HepG2 (cell line): ENCODE data around the gene ABI2. TPM values are rescaled to one million over a fixed set of nuclear protein-coding genes. Genes with fewer than 3 reads are reported as not detected.
A peak's percentile ranks its signal among the peaks of the same experiment; 100 is the strongest.

Source experiments
- ETV5 ChIP-seq: IDR thresholded peaks from 2 replicates; pipeline ENCODE4 v1.6.1; 2018; ENCODE audit warnings: missing biosample characterization, missing genetic modification reagents, inconsistent platforms, borderline replicate concordance
- GLI4 ChIP-seq: sonication (generic); formaldehyde crosslinking; IDR thresholded peaks from 2 replicates; pipeline ENCODE4 v1.5.1; 2020; ENCODE audit warnings: missing genetic modification reagents, mild to moderate bottlenecking, moderate library complexity, borderline replicate concordance
- ISX ChIP-seq: sonication (generic); formaldehyde crosslinking; conservative IDR thresholded peaks from 2 replicates; pipeline ENCODE4 v1.5.0; 2020; ENCODE audit warnings: missing genetic modification reagents
- KDM5B ChIP-seq: sonication (generic); formaldehyde crosslinking; IDR thresholded peaks from 2 replicates; pipeline ENCODE4 v1.4.0; 2020; ENCODE audit warnings: missing genetic modification reagents, mild to moderate bottlenecking, borderline replicate concordance
- MAZ ChIP-seq, 2 experiments: sonication (generic) in 1 of 2; formaldehyde crosslinking in 1 of 2; IDR thresholded peaks; 2 replicates each; pipeline versions ENCODE4 v1.5.0 to v1.6.1; 2012 to 2020; ENCODE audit warnings: low read depth in 2 of 2, mild to moderate bottlenecking in 2 of 2, borderline replicate concordance in 1 of 2, improper control_type of control experiment in 1 of 2, low read length in 1 of 2, missing genetic modification reagents in 1 of 2, moderate library complexity in 1 of 2
- MED8 ChIP-seq: sonication (generic); formaldehyde crosslinking; IDR thresholded peaks from 2 replicates; pipeline ENCODE4 v1.8.1; 2023; ENCODE audit warnings: mild to moderate bottlenecking, missing genetic modification reagents; ENCODE audit not compliant: insufficient replicate concordance
- MTF2 ChIP-seq: sonication (generic); formaldehyde crosslinking; IDR thresholded peaks from 2 replicates; pipeline ENCODE4 v1.5.0; 2020; ENCODE audit warnings: missing genetic modification reagents, borderline replicate concordance
- REST ChIP-seq, 2 experiments: IDR thresholded peaks; 2 replicates each; pipeline ENCODE4 v1.6.1; 2011 to 2012; ENCODE audit warnings: low read length in 2 of 2, borderline replicate concordance in 1 of 2, low read depth in 1 of 2, mild to moderate bottlenecking in 1 of 2, moderate library complexity in 1 of 2
- XBP1 ChIP-seq: sonication (generic); formaldehyde crosslinking; IDR thresholded peaks from 2 replicates; pipeline ENCODE4 v1.5.0; 2020; ENCODE audit warnings: missing genetic modification reagents
- ZBTB20 ChIP-seq: sonication (generic); formaldehyde crosslinking; IDR thresholded peaks from 2 replicates; pipeline ENCODE4 v1.8.1; 2023; ENCODE audit warnings: missing genetic modification reagents, low read depth, mild to moderate bottlenecking, borderline replicate concordance
- ZNF138 ChIP-seq: sonication (generic); formaldehyde crosslinking; IDR thresholded peaks from 2 replicates; pipeline ENCODE4 v1.5.0; 2020; ENCODE audit warnings: mild to moderate bottlenecking, low read depth, missing genetic modification reagents
- ZNF562 ChIP-seq: sonication (generic); formaldehyde crosslinking; IDR thresholded peaks from 2 replicates; pipeline ENCODE4 v1.8.0; 2022; ENCODE audit warnings: missing genetic modification reagents, borderline replicate concordance
- ZNF670 ChIP-seq: sonication (generic); formaldehyde crosslinking; IDR thresholded peaks from 2 replicates; pipeline ENCODE4 v1.8.0; 2022; ENCODE audit warnings: mild to moderate bottlenecking, missing genetic modification reagents, borderline replicate concordance
- ZNF792 ChIP-seq: IDR thresholded peaks from 2 replicates; pipeline ENCODE4 v1.6.1; 2016
- ZSCAN30 ChIP-seq: sonication (generic); formaldehyde crosslinking; IDR thresholded peaks from 2 replicates; pipeline ENCODE4 v1.5.0; 2020; ENCODE audit warnings: mild to moderate bottlenecking, missing genetic modification reagents
- polyA plus RNA-seq, 8 experiments: library from polyadenylated mRNA; depleted of rRNA in 3 of 8; stranded (reverse) in 7 of 8; unstranded in 1 of 8; fragments of >200 nt; fragmentation: Illumina TruSeq in 4 of 8; extraction: Trizol in 4 of 8; gene quantifications; 2 replicates each; pipeline versions ENCODE4 v1.2.1 to v1.2.3, GENCODE V29; 2011 to 2016; ENCODE audit warnings: low read depth in 4 of 8, missing spikeins in 1 of 8, mixed read lengths in 1 of 8; ENCODE audit not compliant: insufficient read depth in 1 of 8
- total RNA-seq, 5 experiments: library from RNA; depleted of rRNA; stranded (reverse); fragments of >200 nt; fragmentation: Illumina TruSeq; extraction: Trizol; gene quantifications; 2 replicates each; pipeline ENCODE4 v1.2.3, GENCODE V29; 2016; ENCODE audit warnings: low read depth in 1 of 5
- TF ChIP-seq, protein P1 (sequence below): sonication (generic); formaldehyde crosslinking; IDR thresholded peaks from 2 replicates; pipeline ENCODE4 v1.4.0; 2020; ENCODE audit warnings: missing genetic modification reagents
- TF ChIP-seq, protein P2 (sequence below): IDR thresholded peaks from 2 replicates; pipeline ENCODE4 v1.6.1; 2016
- TF ChIP-seq, protein P3 (sequence below): sonication (generic); formaldehyde crosslinking; IDR thresholded peaks from 2 replicates; pipeline ENCODE4 v1.8.1; 2023; ENCODE audit warnings: mild to moderate bottlenecking, missing genetic modification reagents

Gene ABI2
- total and polyA plus RNA-seq, 2 of the 13 experiments (the other 11 are each of a cell fraction or from before 2014, with no cell fraction given): 28.4 to 32.4 TPM

GRCh38 chr2:203328760-203329540 lies 756 bp downstream of the ABI2 start (continued):
- TF ChIP-seq MAZ (IDR thresholded peaks at IDR 0.05; ENCODE audit: borderline replicate concordance, low read depth, low read length) (no peak), MAZ (CRISPR knock-in tag; IDR thresholded peaks at IDR 0.05; ENCODE audit: low read depth) (no peak), GLI4 (CRISPR knock-in tag) (no peak), KDM5B (no peak), ETV5 (CRISPR knock-in tag) (peak; percentile 49; the same call in 1 of the 2 replicates), MED8 (CRISPR knock-in tag) (no peak), XBP1 (CRISPR knock-in tag) (no peak), ZNF138 (no peak), ZBTB20 (CRISPR knock-in tag) (no peak), ZNF562 (CRISPR knock-in tag) (no peak), ZNF670 (CRISPR knock-in tag) (no peak), ZNF792 (CRISPR knock-in tag) (no peak), REST (IDR thresholded peaks at IDR 0.05; ENCODE audit: borderline replicate concordance in 1 of 2, low read depth in 1 of 2, low read length in 2 of 2) (no peak), MTF2 (CRISPR knock-in tag) (no peak), ZSCAN30 (CRISPR knock-in tag) (no peak), ISX (CRISPR knock-in tag) (no peak)
- TF ChIP-seq, protein P1, sequence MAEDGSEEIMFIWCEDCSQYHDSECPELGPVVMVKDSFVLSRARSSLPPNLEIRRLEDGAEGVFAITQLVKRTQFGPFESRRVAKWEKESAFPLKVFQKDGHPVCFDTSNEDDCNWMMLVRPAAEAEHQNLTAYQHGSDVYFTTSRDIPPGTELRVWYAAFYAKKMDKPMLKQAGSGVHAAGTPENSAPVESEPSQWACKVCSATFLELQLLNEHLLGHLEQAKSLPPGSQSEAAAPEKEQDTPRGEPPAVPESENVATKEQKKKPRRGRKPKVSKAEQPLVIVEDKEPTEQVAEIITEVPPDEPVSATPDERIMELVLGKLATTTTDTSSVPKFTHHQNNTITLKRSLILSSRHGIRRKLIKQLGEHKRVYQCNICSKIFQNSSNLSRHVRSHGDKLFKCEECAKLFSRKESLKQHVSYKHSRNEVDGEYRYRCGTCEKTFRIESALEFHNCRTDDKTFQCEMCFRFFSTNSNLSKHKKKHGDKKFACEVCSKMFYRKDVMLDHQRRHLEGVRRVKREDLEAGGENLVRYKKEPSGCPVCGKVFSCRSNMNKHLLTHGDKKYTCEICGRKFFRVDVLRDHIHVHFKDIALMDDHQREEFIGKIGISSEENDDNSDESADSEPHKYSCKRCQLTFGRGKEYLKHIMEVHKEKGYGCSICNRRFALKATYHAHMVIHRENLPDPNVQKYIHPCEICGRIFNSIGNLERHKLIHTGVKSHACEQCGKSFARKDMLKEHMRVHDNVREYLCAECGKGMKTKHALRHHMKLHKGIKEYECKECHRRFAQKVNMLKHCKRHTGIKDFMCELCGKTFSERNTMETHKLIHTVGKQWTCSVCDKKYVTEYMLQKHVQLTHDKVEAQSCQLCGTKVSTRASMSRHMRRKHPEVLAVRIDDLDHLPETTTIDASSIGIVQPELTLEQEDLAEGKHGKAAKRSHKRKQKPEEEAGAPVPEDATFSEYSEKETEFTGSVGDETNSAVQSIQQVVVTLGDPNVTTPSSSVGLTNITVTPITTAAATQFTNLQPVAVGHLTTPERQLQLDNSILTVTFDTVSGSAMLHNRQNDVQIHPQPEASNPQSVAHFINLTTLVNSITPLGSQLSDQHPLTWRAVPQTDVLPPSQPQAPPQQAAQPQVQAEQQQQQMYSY: no peak
- TF ChIP-seq, protein P2, sequence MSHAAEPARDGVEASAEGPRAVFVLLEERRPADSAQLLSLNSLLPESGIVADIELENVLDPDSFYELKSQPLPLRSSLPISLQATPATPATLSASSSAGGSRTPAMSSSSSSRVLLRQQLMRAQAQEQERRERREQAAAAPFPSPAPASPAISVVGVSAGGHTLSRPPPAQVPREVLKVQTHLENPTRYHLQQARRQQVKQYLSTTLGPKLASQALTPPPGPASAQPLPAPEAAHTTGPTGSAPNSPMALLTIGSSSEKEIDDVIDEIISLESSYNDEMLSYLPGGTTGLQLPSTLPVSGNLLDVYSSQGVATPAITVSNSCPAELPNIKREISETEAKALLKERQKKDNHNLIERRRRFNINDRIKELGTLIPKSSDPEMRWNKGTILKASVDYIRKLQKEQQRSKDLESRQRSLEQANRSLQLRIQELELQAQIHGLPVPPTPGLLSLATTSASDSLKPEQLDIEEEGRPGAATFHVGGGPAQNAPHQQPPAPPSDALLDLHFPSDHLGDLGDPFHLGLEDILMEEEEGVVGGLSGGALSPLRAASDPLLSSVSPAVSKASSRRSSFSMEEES (CRISPR knock-in tag): no peak
- TF ChIP-seq, protein P3, sequence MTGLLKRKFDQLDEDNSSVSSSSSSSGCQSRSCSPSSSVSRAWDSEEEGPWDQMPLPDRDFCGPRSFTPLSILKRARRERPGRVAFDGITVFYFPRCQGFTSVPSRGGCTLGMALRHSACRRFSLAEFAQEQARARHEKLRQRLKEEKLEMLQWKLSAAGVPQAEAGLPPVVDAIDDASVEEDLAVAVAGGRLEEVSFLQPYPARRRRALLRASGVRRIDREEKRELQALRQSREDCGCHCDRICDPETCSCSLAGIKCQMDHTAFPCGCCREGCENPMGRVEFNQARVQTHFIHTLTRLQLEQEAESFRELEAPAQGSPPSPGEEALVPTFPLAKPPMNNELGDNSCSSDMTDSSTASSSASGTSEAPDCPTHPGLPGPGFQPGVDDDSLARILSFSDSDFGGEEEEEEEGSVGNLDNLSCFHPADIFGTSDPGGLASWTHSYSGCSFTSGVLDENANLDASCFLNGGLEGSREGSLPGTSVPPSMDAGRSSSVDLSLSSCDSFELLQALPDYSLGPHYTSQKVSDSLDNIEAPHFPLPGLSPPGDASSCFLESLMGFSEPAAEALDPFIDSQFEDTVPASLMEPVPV (CRISPR knock-in tag): no peak
